EL (cell line): ENCODE measurements around the gene ANG.
A peak's percentile ranks its signal among the peaks of the same experiment; 100 is the strongest.

Experiments used
- DNase-seq: peaks from one replicate; pipeline ENCODE4 v3.0.0-alpha.2; 2016

ANG gene

DNA sequence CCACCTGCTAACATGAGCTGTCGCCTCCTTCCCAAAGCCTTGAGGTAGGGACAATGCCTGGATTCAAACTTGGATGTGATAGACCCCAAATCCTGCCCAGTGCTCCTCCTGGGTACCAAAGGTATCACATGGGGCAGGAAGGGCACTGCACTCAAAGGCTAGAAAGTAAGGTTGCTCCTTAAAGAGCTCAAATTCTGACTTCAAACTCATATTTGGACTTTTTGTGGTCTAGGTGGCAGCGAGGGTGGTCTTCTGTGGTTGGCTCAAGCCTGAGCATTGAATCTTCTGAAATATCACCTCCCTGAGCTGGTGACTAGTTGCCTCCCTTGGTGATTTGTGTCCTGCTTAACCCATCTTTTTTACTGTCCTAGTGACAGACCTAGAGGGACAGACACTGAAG is 12.5 kb upstream of the ANG start:
- DNase-seq = no peak

- peak; percentile 52 for DNase-seq
Measured at GRCh38 chr14:20679907-20680306, 8.7 kb upstream of the ANG start.

- DNase-seq = no peak
Measured at GRCh38 chr14:20680363-20680762, 8.2 kb upstream of the ANG start.

- DNase-seq = no peak
Measured at GRCh38 chr14:20680843-20681347, 7.7 kb upstream of the ANG start.

DNA sequence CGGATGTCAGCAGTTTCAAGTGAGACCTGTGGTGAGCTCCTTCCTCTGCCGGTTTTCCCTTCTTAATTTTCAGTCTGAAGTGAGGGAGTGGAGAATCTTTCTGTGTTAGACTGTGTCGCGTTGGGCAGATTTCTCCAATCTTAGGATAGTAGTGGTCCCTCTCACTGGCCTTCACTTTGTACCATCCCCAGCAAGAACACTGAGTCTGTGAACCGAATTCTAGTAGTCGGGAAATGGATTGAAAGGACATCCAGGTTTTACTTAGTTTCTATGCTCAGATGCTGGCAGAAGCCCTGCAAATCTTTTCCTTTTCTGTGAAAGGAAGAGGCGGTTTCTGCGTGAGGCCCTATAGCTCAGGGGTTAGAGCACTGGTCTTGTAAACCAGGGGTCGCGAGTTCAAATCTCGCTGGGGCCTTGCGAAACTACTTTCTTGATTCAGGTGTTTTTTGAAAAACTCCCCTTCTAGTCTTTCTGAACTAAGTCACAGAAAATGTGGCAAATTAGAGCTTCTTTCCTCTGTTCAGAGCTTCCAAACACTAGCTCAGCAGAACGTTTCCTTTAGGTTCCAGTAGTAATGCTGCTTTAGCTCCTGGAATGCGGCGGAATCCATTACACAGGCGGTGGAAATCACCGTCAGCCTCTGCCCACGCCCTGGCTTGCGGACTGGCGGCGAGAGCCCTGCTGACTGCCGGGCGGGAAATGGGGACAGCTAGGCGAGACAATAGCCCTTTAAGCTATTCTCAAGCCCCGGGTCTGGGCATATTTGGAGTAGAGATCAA is 7.0 kb upstream of the ANG start:
- DNase-seq = peak; percentile 92

- DNase-seq = no peak
Measured at GRCh38 chr14:20682127-20682434, 6.5 kb upstream of the ANG start.

DNA sequence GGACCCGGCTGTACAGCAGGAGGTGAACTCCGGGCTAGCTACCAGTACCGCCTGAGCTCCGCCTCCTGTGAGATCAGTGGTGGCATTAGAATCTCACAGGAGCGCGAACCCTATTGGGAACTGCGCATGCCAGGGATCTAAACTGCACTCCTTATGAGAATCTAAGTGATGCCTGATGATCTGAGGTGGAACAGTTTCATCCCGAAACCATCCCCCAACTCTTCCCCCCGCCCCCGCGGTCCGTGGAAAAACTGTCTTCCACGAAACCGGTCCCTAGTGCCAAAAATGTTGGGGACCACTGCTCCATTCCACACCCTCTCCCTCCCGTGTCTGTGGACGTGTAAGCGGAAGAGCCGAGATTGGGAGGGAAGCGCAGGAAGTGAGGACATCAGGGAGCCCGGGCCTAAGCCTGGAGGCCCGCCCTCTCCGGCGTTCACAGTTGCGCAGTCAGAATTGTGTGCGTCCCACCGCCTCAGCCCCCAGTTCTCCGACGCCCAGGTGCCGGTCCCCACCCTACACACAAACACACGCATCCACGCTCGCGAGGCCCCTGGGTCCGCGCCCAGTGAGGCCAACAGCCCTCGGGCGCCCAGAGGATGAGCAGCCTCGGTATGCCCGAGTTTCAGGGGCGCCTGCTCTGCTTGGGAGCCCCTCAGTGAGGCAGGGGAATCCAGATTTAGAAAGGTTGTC is 6.0 kb upstream of the ANG start:
- peak; percentile 94 for DNase-seq

- DNase-seq = peak; percentile 94
Measured at GRCh38 chr14:20683125-20683890, 5.3 kb upstream of the ANG start.

GRCh38 chr14:20683891-20684661 is 4.5 kb upstream of the ANG start, which contains the start of gene RNASE4:
TSS of gene RNASE4 (plus strand) at chr14:20684560. CDS start at chr14:20699372, 14,812 bp downstream.
- DNase-seq = peak; percentile 93

GRCh38 chr14:20684662-20685456 is 3.7 kb upstream of the ANG start:
- peak; percentile 64 for DNase-seq

DNA sequence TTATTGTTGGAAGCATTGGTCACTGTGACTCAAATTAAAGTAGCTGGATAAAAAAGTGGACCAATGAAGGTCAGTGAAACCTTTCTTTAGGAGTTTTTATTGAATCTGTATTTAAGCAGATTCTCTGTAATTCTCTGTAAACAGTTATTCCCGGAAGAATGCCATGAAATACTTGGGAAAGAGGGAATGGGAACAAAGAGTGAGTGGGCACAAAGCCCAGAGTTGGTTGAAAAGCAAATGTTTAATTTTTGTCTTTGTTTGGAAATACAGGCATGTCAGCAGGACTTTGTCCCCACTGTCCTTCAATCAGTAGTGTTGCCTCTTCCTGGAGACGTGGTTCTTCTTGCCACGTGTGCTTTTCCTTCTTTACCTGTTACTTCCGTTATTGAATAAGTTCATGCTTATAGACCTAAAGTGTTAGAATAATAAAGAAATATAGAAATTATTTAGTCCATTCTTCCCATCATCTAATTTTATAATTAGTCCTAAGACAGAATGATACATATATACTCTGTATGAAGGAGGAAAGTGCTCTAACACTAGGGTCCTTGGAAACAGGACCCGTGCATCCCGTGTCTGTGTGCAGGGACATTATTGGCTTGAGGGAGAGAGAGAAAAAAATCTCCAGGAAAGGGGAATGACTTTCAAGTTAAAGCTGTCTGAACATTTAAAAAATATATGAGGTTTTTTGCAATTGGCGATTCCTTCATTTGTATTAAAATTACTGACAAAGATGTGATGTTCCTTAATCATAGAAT is 2.0 kb upstream of the ANG start:
- no peak for DNase-seq

DNA sequence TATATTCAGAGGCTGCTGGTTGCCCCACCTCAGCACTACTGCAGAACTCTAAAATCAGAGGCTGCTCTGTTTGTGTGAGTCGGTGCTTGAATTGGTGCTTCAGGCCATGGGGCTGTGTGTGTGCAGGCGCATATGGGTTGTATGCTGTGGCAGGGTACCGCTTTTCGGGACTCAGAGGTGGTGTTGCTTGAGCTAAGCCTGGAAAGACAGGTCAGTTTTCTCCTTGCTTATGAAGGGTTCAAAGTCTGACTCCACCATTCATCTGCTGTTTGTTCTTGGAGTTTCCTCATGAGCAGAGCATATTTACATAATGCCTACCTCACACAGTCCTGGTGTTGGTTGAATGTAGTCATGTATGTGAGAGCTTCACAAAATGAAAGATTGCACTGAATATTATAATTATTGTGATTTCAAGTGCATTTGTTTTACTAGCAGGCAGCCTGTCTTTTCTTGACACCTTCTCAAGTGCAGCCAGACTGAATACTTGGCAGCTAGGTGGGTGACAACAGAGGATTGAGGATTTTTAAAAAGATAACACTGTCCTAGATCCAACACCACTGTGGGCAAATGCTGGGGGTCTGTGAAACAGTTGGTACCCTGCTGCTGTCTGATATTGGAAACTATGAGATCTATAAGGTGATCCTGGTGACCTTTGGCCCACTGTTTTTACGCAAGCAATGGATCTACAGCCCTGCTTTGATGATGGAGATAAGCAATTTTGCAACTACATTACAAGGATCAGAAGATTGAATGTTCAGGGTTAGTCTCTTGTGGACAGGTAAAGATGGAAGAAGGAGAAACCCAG is 1.0 kb upstream of the ANG start:
- no peak for DNase-seq

- DNase-seq = peak; percentile 65
Measured at GRCh38 chr14:20690848-20691640, 2.5 kb downstream of the ANG start.

GRCh38 chr14:20692116-20692751 is 3.7 kb downstream of the ANG start:
- no peak for DNase-seq

GRCh38 chr14:20696764-20697163 is 8.2 kb downstream of the ANG start:
- no peak for DNase-seq

GRCh38 chr14:20697273-20698017 is 8.9 kb downstream of the ANG start:
- DNase-seq = peak; percentile 64

DNA sequence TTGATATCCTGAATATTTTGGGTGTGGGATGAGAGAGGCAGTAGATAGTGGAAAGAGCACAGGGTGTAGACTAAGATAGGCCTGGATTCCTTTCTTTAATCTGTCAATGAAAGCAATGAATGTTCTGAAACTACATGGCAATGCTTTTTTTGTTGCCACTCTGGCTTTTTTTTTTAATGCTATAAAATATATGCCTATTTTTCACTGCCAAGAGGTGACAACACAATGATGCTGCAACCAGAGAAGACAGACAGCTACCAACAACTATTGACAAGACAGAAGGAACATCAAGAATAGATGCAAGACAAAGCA is 9.4 kb downstream of the ANG start:
- no peak for DNase-seq

- no peak for DNase-seq
Measured at GRCh38 chr14:20698934-20699333, 10.4 kb downstream of the ANG start.
